HG03439 (cell line): ENCODE measurements around the gene GLCE.
"Not testable (repeated sequence)": the region's sequence is repeated elsewhere in the genome, so short reads cannot be mapped to it uniquely, and the experiment has no call there.

ENCODE experiments used
- ATAC-seq: cut with Tn5 transposase; IDR thresholded peaks from one replicate; pipeline ENCODE4 v1.9.1; 2021; ENCODE audit warnings: mild to moderate bottlenecking, moderate library complexity; ENCODE audit not compliant: unreplicated experiment

GLCE gene

DNA sequence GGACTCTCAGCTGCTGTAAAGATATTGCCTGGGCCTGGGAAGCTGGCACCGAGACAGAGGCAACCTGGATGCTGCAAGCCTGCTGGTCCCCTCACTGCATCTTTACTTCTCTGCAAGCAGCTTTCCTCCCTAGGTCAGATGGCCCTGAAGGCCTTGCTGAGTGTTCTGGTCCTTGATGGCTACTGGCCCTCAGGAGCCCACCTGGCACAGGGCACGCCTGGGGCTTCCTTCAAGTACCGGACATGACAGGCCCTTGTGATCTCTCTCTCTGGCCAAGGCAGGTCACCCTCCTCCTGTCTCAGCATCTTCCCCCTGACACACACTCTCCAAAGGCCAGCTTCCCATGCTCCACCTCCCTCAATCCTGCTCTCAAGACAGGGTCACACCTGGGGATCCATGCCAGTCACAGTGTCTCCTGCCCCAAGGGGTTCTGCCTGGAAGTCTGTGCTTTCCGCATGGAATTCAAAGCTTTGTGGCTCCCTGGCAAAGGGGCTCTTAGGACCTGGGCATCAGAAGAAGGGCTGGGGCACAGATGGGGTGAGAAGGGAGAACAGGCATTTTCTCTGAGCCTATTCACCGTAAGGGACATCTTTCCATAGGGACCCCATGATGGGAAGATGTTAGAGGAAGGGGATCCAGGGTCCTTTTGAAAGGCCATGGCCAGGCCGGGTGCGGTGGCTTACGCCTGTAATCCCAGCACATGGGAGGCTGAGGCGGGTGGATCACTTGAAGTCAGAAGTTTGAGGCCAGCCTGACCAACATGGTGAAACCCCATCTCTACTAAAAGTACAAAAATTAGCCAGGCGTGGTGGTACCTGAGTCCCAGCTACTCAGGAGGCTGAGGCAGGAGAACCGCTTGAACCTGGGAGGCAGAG is 133.5 kb downstream of the GLCE start:
- ATAC-seq = no peak

GRCh38 chr15:69296606-69297005 is 136.2 kb downstream of the GLCE start:
- no peak for ATAC-seq

GRCh38 chr15:69297642-69298353 is 137.4 kb downstream of the GLCE start:
- no peak for ATAC-seq

DNA sequence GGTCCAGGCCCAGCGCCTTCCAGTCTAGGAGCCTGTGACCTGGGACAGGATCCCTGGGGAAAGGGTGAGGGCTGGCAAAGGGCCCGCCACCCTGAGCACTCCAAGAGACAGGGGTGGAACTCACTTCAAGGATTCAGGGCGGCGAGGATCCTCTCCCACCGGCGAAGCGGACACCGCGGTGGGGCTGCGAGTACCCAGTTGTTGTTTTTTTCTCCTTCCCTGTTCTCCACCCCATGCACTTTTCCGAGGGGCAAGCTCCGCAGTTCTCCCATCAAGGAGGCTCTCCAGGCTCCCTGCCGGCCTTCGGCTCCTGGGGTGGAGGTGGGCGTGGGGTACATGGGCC is 137.9 kb downstream of the GLCE start:
- ATAC-seq = no peak

DNA sequence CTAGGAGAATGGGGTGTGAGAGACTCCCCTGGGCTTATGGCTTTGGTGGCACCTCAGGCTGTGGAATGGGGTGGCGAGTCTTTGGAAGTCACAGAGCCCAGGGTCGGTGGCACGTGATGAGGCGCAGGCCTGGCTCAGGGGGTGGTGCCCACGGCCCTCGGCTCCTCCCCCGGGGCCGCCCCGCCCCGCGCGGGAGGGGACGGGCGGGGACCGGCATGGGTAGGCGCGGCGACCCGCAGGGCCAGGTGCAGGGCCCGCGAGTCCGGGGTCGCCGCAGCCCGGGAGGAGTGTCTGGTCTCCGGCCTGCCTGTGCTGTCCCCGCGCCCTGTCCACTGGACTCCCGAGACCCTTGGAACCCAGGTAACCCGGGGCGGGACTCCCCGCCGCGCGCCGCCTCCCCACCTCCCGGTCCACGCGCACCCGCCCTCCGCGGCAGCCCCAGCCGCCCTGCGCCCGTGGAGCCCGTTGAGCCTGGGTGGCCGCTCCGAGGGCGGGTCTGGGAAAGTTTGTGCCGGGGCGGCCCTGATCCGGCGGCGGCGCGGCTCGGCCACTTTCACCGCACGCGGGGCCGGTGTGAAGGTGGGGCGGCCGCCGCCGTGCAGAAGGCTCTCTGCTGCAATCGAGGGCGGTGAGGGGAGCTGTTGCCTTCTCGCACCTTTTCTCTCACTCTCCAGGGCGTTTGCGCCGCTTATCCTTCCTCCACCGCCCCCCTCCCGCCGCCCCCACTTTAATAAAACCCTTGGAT is 138.4 kb downstream of the GLCE start, which contains the start of gene PAQR5:
Gene PAQR5, plus strand, starts transcription at position 216 of the 745 bp plus-strand sequence. CDS start 61,169 bp downstream, outside the sequence.
- no peak for ATAC-seq

- ATAC-seq = no peak
Observed at GRCh38 chr15:69299451-69299886, 139.0 kb downstream of the GLCE start.

- ATAC-seq = no peak
Observed at GRCh38 chr15:69299943-69300588, 139.6 kb downstream of the GLCE start.

GRCh38 chr15:69301101-69301500 is 140.7 kb downstream of the GLCE start:
- ATAC-seq = not testable (repeated sequence)

DNA sequence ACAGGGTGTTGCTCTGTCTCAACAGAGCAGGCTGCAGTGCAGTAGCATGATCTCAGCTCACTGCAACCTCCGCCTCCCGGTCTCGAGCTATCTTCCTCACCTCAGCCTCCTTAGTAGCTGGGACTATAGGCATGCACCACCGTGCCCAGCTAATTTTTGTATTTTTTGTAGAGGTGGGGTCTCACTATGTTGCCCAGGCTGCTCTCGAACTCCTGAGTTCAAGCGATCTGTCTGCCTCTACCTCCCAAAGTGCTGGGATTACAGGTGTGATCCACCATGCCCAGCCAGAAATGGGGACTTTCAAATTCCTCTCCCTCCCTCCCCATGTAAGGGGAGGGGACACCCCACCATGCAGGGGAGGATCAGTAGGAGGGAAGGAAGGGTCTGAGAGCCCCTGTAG is 141.7 kb downstream of the GLCE start:
- ATAC-seq = not testable (repeated sequence)

DNA sequence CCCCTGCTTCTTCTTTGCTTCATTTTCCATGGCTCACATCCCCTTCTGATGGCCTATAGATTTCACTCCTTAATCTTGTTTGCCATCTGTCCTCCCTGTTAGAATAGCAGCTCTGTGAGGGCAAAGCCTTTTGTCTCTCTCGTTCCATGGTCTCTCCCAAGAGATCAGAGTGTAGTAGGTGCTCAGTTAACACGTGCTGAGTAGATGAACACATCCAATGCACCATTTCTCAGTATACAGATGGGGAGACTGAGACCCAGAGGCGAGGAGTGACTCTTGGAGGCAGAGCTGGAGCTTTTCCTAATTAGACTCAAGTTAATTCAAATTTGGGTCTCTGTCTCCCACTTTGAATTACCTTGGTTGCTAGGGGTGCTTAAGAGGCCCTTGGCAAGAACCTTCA is 142.5 kb downstream of the GLCE start:
- ATAC-seq = no peak

GRCh38 chr15:69303337-69304181 is 143.1 kb downstream of the GLCE start:
- ATAC-seq = no peak

GRCh38 chr15:69304182-69304545 is 143.7 kb downstream of the GLCE start:
- ATAC-seq = no peak

DNA sequence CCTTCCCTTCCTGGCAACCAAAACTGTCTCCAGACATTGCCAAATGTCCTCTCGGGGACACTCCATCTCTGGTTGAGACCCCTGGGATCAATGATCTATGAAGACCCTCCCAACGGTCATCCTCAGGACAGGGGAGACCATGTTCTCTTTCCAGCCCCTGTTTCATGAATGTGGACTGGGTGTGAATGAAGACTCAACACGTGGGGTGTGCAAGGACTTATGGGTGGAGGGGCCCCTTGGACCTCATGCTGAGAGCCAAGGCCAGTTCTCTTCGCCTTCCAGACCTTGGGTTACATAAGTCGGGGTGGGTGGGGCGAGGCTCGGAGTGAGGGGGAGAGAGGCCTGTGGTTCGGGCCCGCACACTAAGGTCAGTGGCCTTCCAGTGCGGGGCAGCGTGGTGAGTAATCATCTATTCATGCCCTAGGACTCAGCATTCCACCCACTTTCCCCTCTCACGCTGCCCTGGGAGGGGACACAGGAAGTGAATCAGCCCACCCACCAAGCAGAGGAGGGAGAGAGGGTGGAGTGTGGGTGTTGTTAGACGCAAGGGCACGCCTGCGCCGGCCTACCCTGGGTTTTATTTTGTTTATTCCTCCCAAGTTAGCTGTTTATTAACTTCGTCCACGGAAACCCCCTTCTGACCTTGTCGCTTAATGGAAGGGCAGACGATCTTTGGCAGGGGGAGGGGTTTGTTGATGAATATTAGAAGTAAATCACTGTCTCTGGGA is 144.9 kb downstream of the GLCE start:
- no peak for ATAC-seq

- ATAC-seq = no peak
Observed at GRCh38 chr15:69305933-69306568, 145.6 kb downstream of the GLCE start.

GRCh38 chr15:69307939-69308338 is 147.5 kb downstream of the GLCE start:
- no peak for ATAC-seq

DNA sequence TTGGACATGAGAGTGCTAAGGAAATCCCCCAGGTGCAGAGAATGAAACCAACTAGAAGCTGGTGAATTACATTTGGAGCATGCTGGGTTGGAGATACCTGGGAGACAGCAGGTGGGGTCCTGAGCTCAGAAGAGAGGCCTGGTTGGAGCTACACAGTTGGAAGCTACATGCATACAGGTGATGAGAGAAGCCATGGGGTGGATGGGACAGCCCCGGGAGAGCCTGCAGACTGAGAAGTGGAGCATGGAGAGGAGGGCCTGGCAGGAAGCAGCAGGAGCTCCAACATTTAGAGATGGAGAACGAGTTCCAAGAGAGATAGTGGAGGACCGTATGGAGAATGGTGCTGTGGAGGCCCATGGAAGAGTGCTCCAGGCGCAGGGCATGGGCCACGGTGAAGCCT is 148.5 kb downstream of the GLCE start:
- ATAC-seq = no peak

DNA sequence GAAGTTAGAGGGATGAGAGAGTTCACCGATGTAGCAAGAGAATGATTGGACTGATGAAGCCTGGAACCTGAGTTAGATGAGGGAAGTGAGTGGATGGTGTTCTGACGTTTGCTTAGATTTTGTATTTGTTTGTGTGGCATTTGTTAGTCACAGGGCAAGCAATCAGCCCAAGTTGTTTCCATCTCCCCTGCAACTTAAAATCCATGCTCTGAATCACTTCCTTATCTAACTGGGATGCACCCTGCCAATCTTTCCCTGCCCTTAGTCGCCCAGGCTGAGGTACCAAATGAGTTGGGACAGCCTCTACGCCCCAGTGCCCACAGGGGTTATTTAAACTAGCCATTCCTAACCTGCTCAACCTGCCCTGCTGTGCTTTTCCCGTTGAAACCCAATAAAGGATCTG is 150.9 kb downstream of the GLCE start:
- ATAC-seq = no peak

GRCh38 chr15:69313432-69314000 is 153.1 kb downstream of the GLCE start:
- ATAC-seq = no peak

DNA sequence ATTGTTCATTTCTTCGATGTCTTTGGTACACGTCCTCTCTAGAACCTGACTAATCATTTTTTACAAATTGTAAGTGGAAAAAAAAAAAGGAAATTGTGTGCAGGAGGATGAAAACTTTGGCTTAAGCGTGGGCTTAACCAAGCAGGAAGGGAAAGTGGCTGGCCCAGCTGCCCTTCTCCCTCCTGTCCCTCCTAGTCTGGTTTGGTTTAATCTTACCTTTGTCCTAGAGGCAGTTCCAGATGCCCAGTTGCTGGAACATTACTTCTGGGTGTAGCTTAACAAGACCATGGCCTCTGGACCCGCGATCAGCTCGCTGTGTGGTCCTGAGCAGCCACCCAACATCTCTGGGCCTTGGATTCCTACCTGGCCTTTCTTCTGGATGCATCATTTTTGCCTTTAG is 153.7 kb downstream of the GLCE start:
- no peak for ATAC-seq
